H1 (cell line): ENCODE data around the gene RGP1.

Source experiments
- CREB1 ChIP-seq: IDR thresholded peaks from 2 replicates; pipeline ENCODE4 v1.6.1; 2012; ENCODE audit warnings: inconsistent platforms
- POLR2AphosphoS5 ChIP-seq: IDR thresholded peaks from 2 replicates; pipeline ENCODE4 v1.6.1; 2011; ENCODE audit warnings: low read depth, low read length
- TF ChIP-seq, protein P1 (sequence below): fragments of 300-600 bp; sonication (generic); IDR thresholded peaks from 2 replicates; pipeline ENCODE4 v1.7.1; 2012; ENCODE audit warnings: low read length, moderate library complexity, mild to moderate bottlenecking, inconsistent platforms; ENCODE audit not compliant: insufficient replicate concordance
- TF ChIP-seq, protein P2 (sequence below): IDR thresholded peaks from 2 replicates; pipeline ENCODE4 v1.6.1; 2012; ENCODE audit warnings: low read length, inconsistent platforms
- TF ChIP-seq, protein P3 (sequence below), 3 experiments: IDR thresholded peaks; 1 replicate in 2 of 3; 2 replicates in 1 of 3; pipeline versions ENCODE4 v1.5.1 to v1.6.1; 2011; ENCODE audit warnings: low read length in 3 of 3, mild to moderate bottlenecking in 3 of 3, inconsistent platforms in 2 of 3, low read depth in 1 of 3, moderate library complexity in 1 of 3; ENCODE audit not compliant: insufficient read depth in 1 of 3; ENCODE audit errors: control extremely low read depth in 1 of 3

DNA sequence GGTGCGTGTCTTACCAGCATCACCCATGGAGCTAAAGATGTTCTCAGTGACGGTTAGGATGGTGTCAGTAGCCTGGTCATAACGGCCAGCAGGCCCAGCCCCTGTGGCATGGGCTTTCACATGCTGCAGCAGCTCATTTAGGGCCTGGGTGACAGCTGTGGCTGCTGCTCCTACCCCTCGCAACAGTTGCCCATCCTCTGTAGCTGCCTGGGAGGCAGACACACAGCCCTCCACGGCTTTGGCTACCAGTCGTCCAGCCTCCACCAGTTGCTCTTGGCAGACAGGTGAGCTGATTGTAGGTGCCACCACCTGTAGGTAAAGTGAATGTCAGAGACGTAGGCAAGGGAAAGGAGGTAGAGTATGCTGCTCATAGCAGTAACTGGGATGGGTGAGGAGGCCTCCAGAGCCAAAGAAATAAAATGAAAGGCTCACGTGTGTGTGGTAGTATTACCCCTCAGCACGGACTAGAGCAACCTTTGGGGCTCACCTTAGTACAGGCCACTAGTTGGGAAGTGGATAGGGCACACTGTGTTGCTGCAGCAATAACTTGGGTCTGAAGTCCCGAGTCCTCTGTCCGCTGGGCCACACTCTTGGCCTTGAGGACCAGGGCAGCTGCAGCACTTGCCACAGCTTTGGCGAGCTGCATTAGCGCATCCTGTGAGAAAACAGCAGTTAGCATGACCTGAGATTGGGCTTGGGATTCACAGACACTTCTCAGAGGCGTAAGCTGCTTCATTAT is 31.8 kb upstream of the RGP1 start:
- TF ChIP-seq, protein P1, sequence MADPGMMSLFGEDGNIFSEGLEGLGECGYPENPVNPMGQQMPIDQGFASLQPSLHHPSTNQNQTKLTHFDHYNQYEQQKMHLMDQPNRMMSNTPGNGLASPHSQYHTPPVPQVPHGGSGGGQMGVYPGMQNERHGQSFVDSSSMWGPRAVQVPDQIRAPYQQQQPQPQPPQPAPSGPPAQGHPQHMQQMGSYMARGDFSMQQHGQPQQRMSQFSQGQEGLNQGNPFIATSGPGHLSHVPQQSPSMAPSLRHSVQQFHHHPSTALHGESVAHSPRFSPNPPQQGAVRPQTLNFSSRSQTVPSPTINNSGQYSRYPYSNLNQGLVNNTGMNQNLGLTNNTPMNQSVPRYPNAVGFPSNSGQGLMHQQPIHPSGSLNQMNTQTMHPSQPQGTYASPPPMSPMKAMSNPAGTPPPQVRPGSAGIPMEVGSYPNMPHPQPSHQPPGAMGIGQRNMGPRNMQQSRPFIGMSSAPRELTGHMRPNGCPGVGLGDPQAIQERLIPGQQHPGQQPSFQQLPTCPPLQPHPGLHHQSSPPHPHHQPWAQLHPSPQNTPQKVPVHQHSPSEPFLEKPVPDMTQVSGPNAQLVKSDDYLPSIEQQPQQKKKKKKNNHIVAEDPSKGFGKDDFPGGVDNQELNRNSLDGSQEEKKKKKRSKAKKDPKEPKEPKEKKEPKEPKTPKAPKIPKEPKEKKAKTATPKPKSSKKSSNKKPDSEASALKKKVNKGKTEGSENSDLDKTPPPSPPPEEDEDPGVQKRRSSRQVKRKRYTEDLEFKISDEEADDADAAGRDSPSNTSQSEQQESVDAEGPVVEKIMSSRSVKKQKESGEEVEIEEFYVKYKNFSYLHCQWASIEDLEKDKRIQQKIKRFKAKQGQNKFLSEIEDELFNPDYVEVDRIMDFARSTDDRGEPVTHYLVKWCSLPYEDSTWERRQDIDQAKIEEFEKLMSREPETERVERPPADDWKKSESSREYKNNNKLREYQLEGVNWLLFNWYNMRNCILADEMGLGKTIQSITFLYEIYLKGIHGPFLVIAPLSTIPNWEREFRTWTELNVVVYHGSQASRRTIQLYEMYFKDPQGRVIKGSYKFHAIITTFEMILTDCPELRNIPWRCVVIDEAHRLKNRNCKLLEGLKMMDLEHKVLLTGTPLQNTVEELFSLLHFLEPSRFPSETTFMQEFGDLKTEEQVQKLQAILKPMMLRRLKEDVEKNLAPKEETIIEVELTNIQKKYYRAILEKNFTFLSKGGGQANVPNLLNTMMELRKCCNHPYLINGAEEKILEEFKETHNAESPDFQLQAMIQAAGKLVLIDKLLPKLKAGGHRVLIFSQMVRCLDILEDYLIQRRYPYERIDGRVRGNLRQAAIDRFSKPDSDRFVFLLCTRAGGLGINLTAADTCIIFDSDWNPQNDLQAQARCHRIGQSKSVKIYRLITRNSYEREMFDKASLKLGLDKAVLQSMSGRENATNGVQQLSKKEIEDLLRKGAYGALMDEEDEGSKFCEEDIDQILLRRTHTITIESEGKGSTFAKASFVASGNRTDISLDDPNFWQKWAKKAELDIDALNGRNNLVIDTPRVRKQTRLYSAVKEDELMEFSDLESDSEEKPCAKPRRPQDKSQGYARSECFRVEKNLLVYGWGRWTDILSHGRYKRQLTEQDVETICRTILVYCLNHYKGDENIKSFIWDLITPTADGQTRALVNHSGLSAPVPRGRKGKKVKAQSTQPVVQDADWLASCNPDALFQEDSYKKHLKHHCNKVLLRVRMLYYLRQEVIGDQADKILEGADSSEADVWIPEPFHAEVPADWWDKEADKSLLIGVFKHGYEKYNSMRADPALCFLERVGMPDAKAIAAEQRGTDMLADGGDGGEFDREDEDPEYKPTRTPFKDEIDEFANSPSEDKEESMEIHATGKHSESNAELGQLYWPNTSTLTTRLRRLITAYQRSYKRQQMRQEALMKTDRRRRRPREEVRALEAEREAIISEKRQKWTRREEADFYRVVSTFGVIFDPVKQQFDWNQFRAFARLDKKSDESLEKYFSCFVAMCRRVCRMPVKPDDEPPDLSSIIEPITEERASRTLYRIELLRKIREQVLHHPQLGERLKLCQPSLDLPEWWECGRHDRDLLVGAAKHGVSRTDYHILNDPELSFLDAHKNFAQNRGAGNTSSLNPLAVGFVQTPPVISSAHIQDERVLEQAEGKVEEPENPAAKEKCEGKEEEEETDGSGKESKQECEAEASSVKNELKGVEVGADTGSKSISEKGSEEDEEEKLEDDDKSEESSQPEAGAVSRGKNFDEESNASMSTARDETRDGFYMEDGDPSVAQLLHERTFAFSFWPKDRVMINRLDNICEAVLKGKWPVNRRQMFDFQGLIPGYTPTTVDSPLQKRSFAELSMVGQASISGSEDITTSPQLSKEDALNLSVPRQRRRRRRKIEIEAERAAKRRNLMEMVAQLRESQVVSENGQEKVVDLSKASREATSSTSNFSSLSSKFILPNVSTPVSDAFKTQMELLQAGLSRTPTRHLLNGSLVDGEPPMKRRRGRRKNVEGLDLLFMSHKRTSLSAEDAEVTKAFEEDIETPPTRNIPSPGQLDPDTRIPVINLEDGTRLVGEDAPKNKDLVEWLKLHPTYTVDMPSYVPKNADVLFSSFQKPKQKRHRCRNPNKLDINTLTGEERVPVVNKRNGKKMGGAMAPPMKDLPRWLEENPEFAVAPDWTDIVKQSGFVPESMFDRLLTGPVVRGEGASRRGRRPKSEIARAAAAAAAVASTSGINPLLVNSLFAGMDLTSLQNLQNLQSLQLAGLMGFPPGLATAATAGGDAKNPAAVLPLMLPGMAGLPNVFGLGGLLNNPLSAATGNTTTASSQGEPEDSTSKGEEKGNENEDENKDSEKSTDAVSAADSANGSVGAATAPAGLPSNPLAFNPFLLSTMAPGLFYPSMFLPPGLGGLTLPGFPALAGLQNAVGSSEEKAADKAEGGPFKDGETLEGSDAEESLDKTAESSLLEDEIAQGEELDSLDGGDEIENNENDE, result no peak
- no peak for TF ChIP-seq POLR2AphosphoS5
- TF ChIP-seq, protein P2, sequence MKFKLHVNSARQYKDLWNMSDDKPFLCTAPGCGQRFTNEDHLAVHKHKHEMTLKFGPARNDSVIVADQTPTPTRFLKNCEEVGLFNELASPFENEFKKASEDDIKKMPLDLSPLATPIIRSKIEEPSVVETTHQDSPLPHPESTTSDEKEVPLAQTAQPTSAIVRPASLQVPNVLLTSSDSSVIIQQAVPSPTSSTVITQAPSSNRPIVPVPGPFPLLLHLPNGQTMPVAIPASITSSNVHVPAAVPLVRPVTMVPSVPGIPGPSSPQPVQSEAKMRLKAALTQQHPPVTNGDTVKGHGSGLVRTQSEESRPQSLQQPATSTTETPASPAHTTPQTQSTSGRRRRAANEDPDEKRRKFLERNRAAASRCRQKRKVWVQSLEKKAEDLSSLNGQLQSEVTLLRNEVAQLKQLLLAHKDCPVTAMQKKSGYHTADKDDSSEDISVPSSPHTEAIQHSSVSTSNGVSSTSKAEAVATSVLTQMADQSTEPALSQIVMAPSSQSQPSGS, result no peak
- TF ChIP-seq, protein P3, sequence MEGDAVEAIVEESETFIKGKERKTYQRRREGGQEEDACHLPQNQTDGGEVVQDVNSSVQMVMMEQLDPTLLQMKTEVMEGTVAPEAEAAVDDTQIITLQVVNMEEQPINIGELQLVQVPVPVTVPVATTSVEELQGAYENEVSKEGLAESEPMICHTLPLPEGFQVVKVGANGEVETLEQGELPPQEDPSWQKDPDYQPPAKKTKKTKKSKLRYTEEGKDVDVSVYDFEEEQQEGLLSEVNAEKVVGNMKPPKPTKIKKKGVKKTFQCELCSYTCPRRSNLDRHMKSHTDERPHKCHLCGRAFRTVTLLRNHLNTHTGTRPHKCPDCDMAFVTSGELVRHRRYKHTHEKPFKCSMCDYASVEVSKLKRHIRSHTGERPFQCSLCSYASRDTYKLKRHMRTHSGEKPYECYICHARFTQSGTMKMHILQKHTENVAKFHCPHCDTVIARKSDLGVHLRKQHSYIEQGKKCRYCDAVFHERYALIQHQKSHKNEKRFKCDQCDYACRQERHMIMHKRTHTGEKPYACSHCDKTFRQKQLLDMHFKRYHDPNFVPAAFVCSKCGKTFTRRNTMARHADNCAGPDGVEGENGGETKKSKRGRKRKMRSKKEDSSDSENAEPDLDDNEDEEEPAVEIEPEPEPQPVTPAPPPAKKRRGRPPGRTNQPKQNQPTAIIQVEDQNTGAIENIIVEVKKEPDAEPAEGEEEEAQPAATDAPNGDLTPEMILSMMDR (IDR thresholded peaks at IDR 0.05; ENCODE audit: control extremely low read depth in 1 of 3, insufficient read depth in 1 of 3, low read depth in 1 of 3, low read length in 3 of 3), result no peak
- no peak for TF ChIP-seq CREB1
